Endothelial cell of umbilical vein (primary cell): Measurements from ENCODE around the gene CNOT11. TPM values are rescaled to one million over a fixed set of nuclear protein-coding genes. Genes with fewer than 3 reads are reported as not detected.
A peak's percentile ranks its signal among the peaks of the same experiment; 100 is the strongest.

ENCODE experiments used
- BruUV-seq: library from RNA; stranded (reverse); fragments of 400-500 nt; replicated peaks from 2 replicates; lab custom pipeline; 2021; lab: Mats Ljungman, UMichigan
- CTCF ChIA-PET: fragments of 300-600, 350-600 bp; sonication (Branson Sonifier 250); formaldehyde crosslinking; loops from one replicate; lab custom pipeline; 2021; ENCODE audit warnings: antibody characterized with exemption, inconsistent platforms; lab: Charles Lee
- POLR2A ChIA-PET: fragments of 300-600, 350-600 bp; sonication (Branson Sonifier 250); formaldehyde crosslinking; loops from one replicate; lab custom pipeline; 2021; ENCODE audit warnings: antibody characterized with exemption, inconsistent platforms; lab: Charles Lee
- DNase-seq: peaks from one replicate; pipeline ENCODE4 v3.0.0-alpha.2; 2011; ENCODE audit warnings: low read depth, low spot score
- FAIRE-seq: peaks from 2 replicates; lab custom pipeline; 2011; peaks lifted over from hg19 to GRCh38; lab: Jason Lieb, UNC
- H2AFZ ChIP-seq: 2 replicates; pipeline ENCODE4 v1.6.0; 2012; ENCODE audit warnings: low read depth, low read length, control low read depth, inconsistent platforms
- H3K27ac ChIP-seq: 2 replicates; pipeline ENCODE4 v1.5.1; 2011; ENCODE audit warnings: low read depth, mild to moderate bottlenecking, control low read depth, low read length, moderate library complexity; ENCODE audit not compliant: insufficient read depth
- H3K27me3 ChIP-seq, 2 experiments: 2 replicates each; pipeline versions ENCODE4 v1.6.0 to v1.6.1; 2011; ENCODE audit warnings: low read length in 2 of 2, mixed read lengths in 1 of 2; ENCODE audit not compliant: control insufficient read depth in 2 of 2, insufficient read depth in 2 of 2
- H3K36me3 ChIP-seq, 2 experiments: 2 replicates in 1 of 2; 3 replicates in 1 of 2; pipeline ENCODE4 v1.5.1; 2011; ENCODE audit warnings: low read length in 2 of 2, mild to moderate bottlenecking in 1 of 2, moderate library complexity in 1 of 2; ENCODE audit not compliant: control insufficient read depth in 2 of 2, insufficient read depth in 2 of 2; ENCODE audit errors: extremely low read depth in 1 of 2
- H3K4me1 ChIP-seq: 3 replicates; pipeline ENCODE4 v1.5.1; 2011; ENCODE audit warnings: mild to moderate bottlenecking, low read length; ENCODE audit not compliant: control insufficient read depth, insufficient read depth; ENCODE audit errors: extremely low read depth
- H3K4me2 ChIP-seq: 2 replicates; pipeline ENCODE4 v1.6.1; 2011; ENCODE audit warnings: low read length, control low read depth, mixed read lengths; ENCODE audit not compliant: insufficient read depth
- H3K4me3 ChIP-seq, 3 experiments: fragments of 200-600 bp in 1 of 3; sonication (generic), shearing (Covaris generic) in 1 of 3; replicated peaks in 1 of 3; 2 replicates each; pipeline ENCODE4 v1.5.1; 2011 to 2016; ENCODE audit warnings: control low read depth in 3 of 3, low read length in 3 of 3, mild to moderate bottlenecking in 2 of 3, inconsistent platforms in 1 of 3, low read depth in 1 of 3, moderate library complexity in 1 of 3; ENCODE audit not compliant: insufficient read depth in 1 of 3
- H3K79me2 ChIP-seq: 2 replicates; pipeline ENCODE4 v1.6.0; 2012; ENCODE audit warnings: low read length, inconsistent platforms; ENCODE audit not compliant: control insufficient read depth, insufficient read depth
- H3K9ac ChIP-seq: replicated peaks from 2 replicates; pipeline ENCODE3; 2011; ENCODE audit warnings: low read length, control low read depth; ENCODE audit not compliant: insufficient read depth; ENCODE audit errors: extremely low read depth
- H3K9me1 ChIP-seq: replicated peaks from 3 replicates; pipeline ENCODE4 v1.6.0; 2011; ENCODE audit warnings: mild to moderate bottlenecking, low read length; ENCODE audit not compliant: control insufficient read depth, insufficient read depth; ENCODE audit errors: extremely low read depth
- H3K9me3 ChIP-seq: replicated peaks from 2 replicates; pipeline ENCODE4 v1.5.1; 2012; ENCODE audit warnings: low read length, inconsistent platforms; ENCODE audit not compliant: control insufficient read depth, insufficient read depth
- H4K20me1 ChIP-seq: replicated peaks from 2 replicates; pipeline ENCODE3; 2011; ENCODE audit warnings: mild to moderate bottlenecking, low read length; ENCODE audit not compliant: control insufficient read depth, insufficient read depth; ENCODE audit errors: extremely low read depth
- CTCF ChIP-seq, 2 donors: IDR thresholded peaks; 1 replicate in 1 of 2; 2 replicates in 1 of 2; pipeline ENCODE4 v1.5.1; 2011; ENCODE audit warnings: low read length in 2 of 2, mild to moderate bottlenecking in 2 of 2, moderate library complexity in 2 of 2, control low read depth in 1 of 2, inconsistent platforms in 1 of 2, low read depth in 1 of 2; ENCODE audit not compliant: insufficient read depth in 1 of 2; ENCODE audit errors: extremely low read depth in 1 of 2
- MYC ChIP-seq: IDR thresholded peaks from one replicate; pipeline ENCODE4 v1.6.1; 2011; ENCODE audit warnings: mild to moderate bottlenecking, low read depth, low read length
- POLR2A ChIP-seq: IDR thresholded peaks from 2 replicates; pipeline ENCODE4 v1.6.1; 2012; ENCODE audit warnings: low read depth, mild to moderate bottlenecking, control low read depth, low read length
- POLR2AphosphoS5 ChIP-seq: IDR thresholded peaks from 2 replicates; pipeline ENCODE4 v1.6.1; 2012; ENCODE audit warnings: low read depth, mild to moderate bottlenecking, control low read depth, low read length, moderate library complexity; ENCODE audit not compliant: insufficient read depth
- dilution Hi-C: fragments of 300-500 bp; cut with MboI; formaldehyde crosslinking; loops from one replicate; pipeline ENCODE4 v1.15.0; 2019; ENCODE audit warnings: low sequenced_read_pairs; ENCODE audit not compliant: extremely low pct_ligation_motif_present
- intact Hi-C: fragments of 100-400 bp; cut with micrococcal nuclease; formaldehyde crosslinking; loops from one replicate; pipeline ENCODE4 v1.10.0; 2022
- polyA plus RNA-seq, 4 experiments: library from polyadenylated mRNA; depleted of rRNA in 3 of 4; stranded (reverse) in 3 of 4; unstranded in 1 of 4; fragments of >200 nt; gene quantifications; 2 replicates each; pipeline versions ENCODE4 v1.2.1 to v1.2.3, GENCODE V29; 2011 to 2012; ENCODE audit warnings: missing spikeins in 1 of 4
- total RNA-seq: library from RNA; stranded (reverse); gene quantifications from 2 replicates; pipeline ENCODE4 v1.2.3, GENCODE V29; 2021
- TF ChIP-seq, protein P1 (sequence below): IDR thresholded peaks from 2 replicates; pipeline ENCODE4 v1.6.1; 2011; ENCODE audit not compliant: insufficient read depth, insufficient read length

Gene CNOT11
- total and polyA plus RNA-seq, 2 donors (not counting 3 experiments of a cell fraction or from before 2014, with no cell fraction given) = 40.5 to 44.3 TPM

DNA sequence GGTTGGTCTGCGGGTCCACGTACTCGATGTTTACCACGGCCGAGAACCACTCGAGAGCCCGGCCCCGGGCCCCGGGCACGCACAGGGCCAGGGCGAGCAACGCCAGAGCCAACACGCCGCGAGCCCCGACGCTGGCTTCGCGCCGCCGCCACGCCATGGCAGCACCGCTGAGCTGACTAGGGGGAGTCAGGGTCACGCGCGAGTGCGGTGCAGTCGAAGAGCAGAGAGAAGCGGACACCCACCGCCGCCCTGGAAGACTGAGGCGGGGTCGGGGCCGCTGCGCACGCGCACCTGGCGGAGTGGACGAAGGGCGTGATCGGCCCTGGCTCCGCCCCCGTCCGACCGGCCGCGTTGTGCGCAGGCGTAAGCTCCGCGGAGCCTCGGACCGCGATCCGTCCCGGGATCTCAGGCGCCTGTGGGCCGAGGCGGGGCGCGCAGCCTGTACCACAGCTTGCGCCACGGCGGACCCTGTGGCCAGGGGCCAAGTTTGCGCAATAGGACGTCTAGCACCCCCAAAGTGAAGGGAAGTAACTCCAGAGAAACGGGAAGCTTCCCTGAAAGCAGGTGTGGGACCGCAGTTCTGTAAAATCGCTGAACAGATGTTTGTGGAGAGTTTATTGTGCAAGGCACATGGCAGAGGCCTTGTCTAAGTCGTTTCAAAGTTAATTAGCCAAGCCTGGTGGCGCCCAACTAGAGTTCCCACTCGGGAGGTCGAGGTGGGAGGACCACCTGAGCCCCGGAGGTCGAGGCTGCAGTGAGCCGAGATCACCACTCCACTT, 55.9 kb downstream of the CNOT11 start, which contains the start of gene RNF149:
Gene RNF149 (minus strand): TSS at position 270 of the 779 bp plus-strand sequence. CDS start 113 bp downstream, at position 157.
- no peaks in the 10 kb centered on the region for H3K36me3 ChIP-seq
- H2AFZ ChIP-seq = peak within 1 kb of the TSS; percentile 98
- dilution Hi-C loops = no loop called here
- H3K4me1 ChIP-seq = peaks cover 23% of the 10 kb centered on the region
- POLR2A ChIA-PET = interaction anchor here (0.5 to 1.2 kb wide), 5 partner anchors 9 to 1063 kb away, joined by 3 to 5 read pairs (median 3); no protein-coding TSS in a partner anchor
- intact Hi-C loops = loop anchor here (1.0 kb wide), 4 partner anchors 13 to 79 kb away; partner anchors contain the start of gene CREG2
- H3K9ac ChIP-seq = peak within 1 kb of the TSS; percentile 83
- DNase-seq (peak; percentile 94), FAIRE-seq (peak; percentile 95)
- no peaks in the 10 kb centered on the region for H3K9me3 ChIP-seq
- peaks cover 50% of the 10 kb centered on the region for H3K79me2 ChIP-seq
- H3K4me3 ChIP-seq = peak within 1 kb of the TSS; percentile 68 to 84 (median 82)
- peak within 1 kb of the TSS; percentile 94 for H3K4me2 ChIP-seq
- peak within 1 kb of the TSS; percentile 83 for H3K27ac ChIP-seq
- BruUV-seq = TSS peak; percentile 18
- H4K20me1 ChIP-seq = peaks cover 3% of the 10 kb centered on the region
- no peaks in the 10 kb centered on the region for H3K9me1 ChIP-seq
- no peaks in the 10 kb centered on the region for H3K27me3 ChIP-seq
- TF ChIP-seq POLR2A = peak; percentile 95
- TF ChIP-seq, protein P1, sequence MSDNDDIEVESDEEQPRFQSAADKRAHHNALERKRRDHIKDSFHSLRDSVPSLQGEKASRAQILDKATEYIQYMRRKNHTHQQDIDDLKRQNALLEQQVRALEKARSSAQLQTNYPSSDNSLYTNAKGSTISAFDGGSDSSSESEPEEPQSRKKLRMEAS = no peak
- TF ChIP-seq POLR2AphosphoS5 = peak; percentile 89
- TF ChIP-seq CTCF (IDR thresholded peaks at IDR 0.05; ENCODE audit: extremely low read depth in 1 of 2, insufficient read depth in 1 of 2, low read depth in 1 of 2, low read length in 2 of 2) = no peak
- no peak for TF ChIP-seq MYC
- CTCF ChIA-PET = interaction anchor here (0.5 to 1.7 kb wide), 9 partner anchors 10 to 543 kb away, joined by 3 to 23 read pairs (median 3); no protein-coding TSS in a partner anchor
